Endothelial cell of umbilical vein (primary cell): ENCODE measurements around the gene EVC.

Experiments
- CTCF ChIP-seq, 2 donors: IDR thresholded peaks; 1 replicate in 1 of 2; 2 replicates in 1 of 2; pipeline ENCODE4 v1.5.1; 2011; ENCODE audit warnings: low read length in 2 of 2, mild to moderate bottlenecking in 2 of 2, moderate library complexity in 2 of 2, control low read depth in 1 of 2, inconsistent platforms in 1 of 2, low read depth in 1 of 2; ENCODE audit not compliant: insufficient read depth in 1 of 2; ENCODE audit errors: extremely low read depth in 1 of 2
- EZH2 ChIP-seq: IDR thresholded peaks from 2 replicates; pipeline ENCODE4 v1.6.1; 2012; ENCODE audit warnings: borderline replicate concordance, low read depth, mild to moderate bottlenecking, moderate library complexity, low read length, inconsistent platforms; ENCODE audit not compliant: severe bottlenecking

- no peak for TF ChIP-seq CTCF (IDR thresholded peaks at IDR 0.05; ENCODE audit: extremely low read depth in 1 of 2, insufficient read depth in 1 of 2, low read depth in 1 of 2, low read length in 2 of 2)
- no peak for TF ChIP-seq EZH2
Measured at GRCh38 chr4:5772528-5773270, 61.7 kb downstream of the EVC start.
